DND-41 (cell line): ENCODE results near the gene PPARA.

Experiments
- EZH2 ChIP-seq: IDR thresholded peaks from 3 replicates; pipeline ENCODE4 v1.6.1; 2012; ENCODE audit warnings: borderline replicate concordance, low read depth, mild to moderate bottlenecking, moderate library complexity, low read length, inconsistent platforms; ENCODE audit not compliant: severe bottlenecking
- TF ChIP-seq, protein P1 (sequence below): IDR thresholded peaks from 2 replicates; pipeline ENCODE4 v1.5.1; 2012; ENCODE audit warnings: borderline replicate concordance, low read length, moderate library complexity, mild to moderate bottlenecking; ENCODE audit not compliant: poor library complexity, severe bottlenecking; ENCODE audit errors: extremely low read depth

DNA sequence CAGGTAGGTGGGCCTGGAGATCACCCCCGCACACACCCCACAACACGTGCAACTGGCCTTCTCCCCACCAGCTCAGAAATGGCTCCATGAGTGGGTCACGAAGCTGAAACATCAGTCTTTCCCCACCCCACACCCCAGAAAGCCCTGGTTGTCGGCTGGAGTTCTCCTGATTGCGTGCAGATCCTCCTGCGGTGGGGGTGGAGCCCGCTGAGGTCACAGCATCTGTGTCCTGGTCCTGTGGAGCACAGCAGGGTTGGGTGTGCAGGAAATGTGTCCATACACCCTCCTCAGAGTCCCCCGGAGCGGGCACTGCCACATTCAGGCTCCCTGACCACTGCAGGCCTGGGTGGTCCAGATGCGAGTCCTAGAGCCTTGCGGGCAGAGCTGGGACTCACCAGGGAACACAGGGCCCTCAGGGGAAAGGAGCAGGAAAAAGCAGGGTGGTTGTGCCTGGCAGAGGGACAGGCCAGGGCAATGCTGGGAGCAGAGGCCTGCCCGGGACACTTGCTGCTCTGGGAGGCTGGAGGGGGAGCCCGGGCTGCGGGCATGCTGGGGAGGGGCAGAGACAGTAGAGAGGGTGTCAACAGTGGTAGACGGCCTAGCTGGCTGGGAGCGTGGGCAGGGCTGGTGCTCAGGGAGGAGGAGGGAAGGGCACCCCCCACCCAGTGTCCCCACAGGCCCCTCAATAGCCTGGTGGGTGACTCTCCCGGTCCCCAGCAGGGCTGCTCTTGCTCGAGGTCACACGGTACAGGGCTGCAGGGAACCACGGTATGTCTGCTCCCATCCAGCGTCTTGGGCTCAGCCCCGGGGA lies 42.4 kb upstream of the PPARA start:
- TF ChIP-seq, protein P1, sequence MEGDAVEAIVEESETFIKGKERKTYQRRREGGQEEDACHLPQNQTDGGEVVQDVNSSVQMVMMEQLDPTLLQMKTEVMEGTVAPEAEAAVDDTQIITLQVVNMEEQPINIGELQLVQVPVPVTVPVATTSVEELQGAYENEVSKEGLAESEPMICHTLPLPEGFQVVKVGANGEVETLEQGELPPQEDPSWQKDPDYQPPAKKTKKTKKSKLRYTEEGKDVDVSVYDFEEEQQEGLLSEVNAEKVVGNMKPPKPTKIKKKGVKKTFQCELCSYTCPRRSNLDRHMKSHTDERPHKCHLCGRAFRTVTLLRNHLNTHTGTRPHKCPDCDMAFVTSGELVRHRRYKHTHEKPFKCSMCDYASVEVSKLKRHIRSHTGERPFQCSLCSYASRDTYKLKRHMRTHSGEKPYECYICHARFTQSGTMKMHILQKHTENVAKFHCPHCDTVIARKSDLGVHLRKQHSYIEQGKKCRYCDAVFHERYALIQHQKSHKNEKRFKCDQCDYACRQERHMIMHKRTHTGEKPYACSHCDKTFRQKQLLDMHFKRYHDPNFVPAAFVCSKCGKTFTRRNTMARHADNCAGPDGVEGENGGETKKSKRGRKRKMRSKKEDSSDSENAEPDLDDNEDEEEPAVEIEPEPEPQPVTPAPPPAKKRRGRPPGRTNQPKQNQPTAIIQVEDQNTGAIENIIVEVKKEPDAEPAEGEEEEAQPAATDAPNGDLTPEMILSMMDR, result no peak
- no peak for TF ChIP-seq EZH2
